GM19240 (cell line): Measurements from ENCODE around the gene NELFCD.
"Not testable (repeated sequence)": the region's sequence is repeated elsewhere in the genome, so short reads cannot be mapped to it uniquely, and the experiment has no call there.

Experiments
- DNase-seq: peaks from one replicate; pipeline ENCODE4 v3.0.0; 2011; ENCODE audit warnings: low spot score; ENCODE audit not compliant: insufficient read length

The NELFCD gene

DNA sequence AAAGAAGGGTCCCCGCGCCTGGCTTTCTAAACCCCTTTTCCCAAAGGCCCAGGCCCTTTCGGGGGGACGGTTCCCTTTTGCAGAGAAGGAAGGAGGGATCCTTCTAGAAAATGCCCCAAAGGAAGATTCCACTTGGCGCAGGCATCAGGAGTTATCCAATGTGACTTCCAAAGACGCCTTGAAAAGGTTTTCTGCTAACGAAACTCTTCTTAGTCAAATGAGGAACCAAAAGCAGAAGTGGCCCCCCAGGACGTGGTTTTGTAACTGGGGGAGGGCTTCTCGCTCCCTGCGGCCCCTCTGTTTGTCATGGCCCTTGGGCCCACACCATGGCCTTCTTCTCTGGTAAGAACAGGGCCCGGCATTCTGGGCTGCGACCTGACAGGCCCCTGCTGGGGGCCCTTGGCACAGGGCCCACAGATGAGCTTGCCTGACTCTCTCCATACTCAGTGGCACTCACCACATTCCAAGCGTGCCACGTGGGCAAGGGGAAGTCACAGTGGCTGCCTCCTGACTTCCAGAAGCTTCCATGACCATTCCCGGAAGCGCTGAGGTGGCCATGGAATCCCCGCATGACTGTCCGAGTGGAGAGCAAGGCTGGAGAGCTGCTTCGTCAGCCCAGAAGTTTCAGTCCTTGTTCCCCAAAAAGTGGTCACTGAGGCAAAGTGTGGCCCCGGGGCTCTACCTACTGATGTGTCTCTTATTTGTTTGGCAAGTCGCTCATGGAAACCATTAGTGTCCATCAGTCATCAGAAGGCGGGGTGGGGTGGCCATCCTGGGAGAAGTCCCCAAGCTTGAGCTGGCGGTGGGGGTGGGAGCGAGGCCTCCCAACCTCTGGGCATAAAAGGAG lies 26.8 kb downstream of the NELFCD start:
- peak; percentile 79 for DNase-seq

DNA sequence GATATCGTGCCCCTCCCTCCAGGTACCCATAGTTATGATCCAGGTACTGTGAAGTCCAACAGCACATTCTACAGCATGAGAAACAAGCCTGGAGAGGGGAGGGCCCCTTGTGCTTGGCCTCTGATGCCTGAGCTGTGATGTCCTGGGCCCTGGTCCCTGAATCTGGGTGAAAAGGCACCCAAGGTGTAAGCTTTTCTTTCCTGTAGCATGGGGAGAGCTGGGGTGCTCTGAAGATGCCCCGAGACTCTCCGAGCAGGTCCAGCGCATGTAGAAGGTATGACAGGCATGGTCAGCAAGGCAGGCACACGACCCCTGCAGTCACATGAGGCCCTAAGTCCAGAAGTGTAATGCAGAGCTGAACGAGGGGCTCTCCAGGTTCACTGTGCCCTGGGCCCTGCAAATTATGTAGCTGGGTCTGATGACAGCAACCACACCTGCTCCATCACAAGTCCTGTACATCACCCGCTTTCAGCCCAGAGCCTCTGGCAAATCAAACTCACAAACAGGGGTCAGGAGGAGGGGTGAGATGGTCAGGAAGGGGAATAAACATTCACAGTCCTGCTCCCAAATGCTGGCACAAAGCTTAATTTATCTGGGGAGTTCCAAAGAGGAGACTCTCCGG lies 27.8 kb downstream of the NELFCD start:
- DNase-seq: no peak

DNA sequence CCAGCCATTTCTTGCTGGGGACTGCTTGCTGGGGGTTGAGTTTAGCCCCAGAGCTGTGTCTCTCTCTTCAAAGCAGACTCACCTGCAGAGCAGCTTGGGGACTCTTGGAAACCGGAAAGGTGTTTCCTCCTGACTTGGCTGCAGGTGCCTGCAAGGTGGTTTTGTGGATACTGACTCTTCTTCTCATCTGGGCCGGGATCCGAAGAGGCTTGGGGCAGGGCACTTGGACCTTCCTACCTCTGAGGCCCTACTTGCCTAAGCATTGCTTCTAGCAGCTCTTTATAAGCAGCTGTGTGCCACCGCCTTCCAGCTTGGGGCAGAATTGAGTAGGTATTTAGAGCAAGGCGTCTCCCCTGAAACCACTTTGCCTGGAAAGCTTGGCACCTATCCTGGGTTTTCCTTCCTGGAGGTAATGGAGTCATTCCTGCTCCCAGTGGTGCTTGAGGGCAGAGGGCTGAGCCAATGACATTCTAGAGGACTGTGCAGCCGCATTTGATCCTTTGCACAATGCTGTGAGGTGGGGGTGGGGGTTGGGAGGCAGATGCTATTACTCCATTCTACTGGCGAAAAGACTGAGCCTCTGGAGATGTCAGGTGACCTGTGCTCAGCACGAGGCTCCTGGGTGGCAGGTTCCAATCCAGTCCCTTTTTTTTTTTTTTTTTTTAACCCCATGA lies 29.4 kb downstream of the NELFCD start:
- DNase-seq: no peak

DNA sequence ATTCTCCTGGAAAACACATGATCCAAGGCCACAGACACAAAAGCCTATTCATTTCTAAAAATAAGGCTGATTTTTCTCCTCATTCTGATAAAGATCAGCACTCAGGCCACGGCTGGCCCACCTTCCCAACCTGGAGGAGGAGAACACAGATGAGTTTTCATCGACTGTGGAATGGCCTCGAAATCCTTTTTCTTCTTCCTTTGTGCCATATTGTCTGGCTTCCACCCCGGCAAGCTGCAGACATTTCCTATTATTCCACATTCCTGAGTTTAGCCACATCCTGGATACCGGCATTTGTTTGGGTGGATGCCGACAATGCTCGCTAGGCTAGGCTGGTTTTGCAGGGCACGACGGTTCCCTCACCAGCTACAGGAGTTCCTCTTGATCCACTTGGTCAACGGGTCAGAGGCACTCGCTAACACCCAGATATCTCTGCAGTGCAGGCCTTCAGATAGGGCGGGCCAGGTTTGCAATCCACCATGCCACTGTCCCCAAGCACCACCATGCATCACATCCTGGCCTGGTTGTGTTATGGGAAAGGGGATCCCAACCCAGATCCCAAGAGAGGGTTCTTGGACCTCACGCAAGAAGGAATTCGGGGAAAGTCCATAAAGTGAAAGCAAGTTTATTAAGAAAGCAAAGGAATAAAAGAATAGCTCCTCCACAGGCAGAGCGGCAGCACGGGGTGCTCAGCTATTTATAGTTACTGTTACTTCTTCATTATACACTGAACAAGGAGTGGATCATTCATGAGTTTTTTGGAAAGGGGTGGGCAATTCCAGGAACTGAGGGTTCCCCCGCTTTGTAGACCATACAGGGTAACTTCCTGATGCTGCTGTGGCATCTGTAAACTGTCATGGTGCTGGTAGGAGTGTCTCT lies 30.2 kb downstream of the NELFCD start:
- DNase-seq: no peak

DNA sequence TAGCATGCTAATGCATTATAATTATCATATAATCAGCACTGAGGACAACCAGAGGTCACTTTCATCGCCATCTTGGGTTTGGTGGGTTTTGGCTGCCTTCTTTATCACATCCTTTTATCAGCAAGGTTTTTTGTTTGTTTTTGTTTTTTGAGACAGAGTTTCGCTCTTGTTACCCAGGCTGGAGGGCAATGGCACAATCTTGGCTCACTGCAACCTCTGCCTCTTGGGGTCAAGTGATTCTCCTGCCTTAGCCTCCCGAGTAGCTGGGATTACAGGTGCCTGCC lies 30.8 kb downstream of the NELFCD start:
- not testable (repeated sequence) for DNase-seq

DNA sequence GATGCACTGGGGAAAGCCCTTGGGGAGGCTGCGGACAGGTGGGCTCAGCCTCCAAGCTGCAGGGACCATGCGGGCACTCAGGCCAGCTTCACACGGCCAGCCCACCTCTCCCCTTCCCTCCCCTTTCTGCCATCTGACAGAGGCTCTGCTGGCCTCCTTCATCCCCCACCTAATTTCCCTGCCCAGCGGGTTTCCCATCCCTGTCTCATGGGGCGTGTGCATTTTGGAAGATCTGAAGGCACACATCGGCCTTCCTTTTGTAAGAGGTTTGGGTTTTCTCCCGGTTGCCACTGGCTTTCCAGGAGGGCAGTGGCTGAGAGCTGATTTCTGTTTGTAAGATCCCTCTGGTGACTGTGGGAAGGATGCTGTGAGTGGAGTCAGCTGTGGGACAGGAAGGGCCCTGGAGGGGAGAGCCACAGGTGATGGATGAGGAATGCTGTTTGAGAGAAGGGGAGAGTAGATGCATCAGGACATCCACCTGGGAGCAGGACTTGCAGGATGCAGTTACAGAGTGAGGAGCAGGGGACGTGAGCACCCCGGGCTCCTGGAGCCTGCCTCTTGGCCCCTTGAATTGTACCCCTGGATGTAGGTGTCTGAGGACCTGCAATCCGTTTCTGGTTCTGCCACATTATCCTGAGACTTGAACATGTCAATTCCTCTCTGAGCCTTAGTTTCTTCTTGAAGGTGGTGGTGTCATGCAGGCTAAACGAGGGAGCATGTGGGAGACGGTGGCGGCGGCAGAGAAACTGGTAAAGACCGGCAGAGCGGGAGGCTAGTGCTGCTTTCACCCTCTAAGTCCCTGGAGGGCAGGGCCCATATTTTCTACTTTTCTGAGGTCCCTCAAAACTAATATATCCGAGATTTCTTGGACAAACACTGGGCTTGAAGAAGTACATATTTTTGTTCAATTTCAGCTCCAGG lies 32.2 kb downstream of the NELFCD start:
- no peak for DNase-seq

DNA sequence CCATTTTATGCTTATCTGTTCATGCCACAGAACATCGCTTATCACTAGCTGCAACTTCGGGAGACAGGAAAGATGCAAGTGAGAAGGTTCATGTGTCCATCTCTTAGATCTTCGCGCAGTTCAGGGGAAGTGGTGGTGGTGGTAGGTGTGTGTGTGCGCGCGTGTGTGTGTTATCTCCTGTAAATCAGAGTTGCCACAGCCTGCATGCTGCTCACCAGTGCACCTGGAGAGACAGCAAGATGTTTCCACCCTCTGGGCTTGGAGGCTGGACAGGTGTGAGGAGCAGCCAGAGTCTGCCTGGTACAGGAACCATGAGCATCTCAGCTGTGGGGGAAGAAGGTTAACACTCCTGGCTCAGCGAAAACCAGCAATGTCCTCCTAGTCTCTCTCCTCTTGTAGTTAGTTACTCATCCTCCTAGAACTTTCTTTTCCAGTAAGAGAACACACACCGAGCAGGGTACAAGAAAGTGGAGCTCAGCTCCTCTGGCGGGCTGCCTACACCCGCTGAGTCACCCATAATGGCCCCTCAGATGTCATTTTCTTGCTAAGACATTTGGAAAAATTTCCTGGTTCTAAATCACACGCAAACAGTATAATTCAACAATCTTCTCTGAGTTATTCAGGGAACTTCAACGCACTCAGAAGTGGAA lies 33.0 kb downstream of the NELFCD start:
- DNase-seq: no peak

DNA sequence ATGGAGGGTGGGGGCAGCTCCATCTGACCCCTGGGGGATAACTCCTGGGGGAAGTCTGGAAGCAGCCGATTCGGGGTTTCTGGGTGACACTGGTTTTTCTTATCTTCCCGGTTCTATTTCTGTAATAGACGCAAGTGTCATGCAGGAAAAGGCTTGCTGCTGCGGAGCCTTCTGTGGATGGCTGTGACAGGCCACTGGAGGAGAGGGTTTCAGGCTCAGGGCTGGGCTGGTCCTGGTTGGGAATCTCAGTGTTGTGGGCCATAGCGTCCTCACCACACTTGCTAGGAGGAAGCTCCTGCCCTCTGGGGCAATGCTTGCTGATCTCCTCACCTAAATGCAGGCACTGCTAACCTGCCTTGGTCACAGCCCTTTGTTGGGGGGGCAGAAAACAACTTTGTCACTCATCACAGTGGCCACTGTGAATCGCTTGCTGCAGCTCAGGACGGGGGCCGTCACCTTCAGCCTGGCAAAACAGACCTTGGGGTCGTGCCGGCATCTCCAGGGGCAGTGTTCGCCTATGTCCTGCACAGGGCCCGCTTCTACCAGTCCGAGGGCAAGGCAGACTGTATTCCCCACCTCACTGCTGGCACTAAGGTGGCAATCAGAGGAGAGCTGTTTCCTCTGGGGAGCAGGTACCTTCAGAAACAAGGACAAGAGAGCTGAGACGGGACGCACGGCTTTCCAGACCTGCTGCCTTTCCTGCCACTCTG lies 33.8 kb downstream of the NELFCD start:
- no peak for DNase-seq

DNA sequence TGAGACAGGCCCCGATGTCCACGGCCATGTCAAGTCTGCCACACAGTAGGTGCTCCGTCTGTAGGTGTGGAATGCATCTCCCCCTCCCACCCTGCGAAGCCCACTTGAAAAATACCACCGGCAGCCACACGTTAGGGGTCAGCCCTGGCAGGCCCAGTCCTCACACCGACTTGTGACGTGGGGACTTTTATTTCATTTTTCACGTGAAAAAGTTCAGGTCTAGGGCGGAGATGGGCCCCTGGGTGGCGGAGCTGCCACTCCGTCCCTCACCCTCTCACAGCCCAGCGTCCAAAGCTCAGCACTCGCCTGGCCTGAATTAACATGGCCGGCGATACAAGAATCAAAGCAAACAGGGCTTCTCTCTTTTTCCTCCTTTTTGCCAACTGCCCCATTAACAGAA lies 34.4 kb downstream of the NELFCD start:
- no peak for DNase-seq

DNA sequence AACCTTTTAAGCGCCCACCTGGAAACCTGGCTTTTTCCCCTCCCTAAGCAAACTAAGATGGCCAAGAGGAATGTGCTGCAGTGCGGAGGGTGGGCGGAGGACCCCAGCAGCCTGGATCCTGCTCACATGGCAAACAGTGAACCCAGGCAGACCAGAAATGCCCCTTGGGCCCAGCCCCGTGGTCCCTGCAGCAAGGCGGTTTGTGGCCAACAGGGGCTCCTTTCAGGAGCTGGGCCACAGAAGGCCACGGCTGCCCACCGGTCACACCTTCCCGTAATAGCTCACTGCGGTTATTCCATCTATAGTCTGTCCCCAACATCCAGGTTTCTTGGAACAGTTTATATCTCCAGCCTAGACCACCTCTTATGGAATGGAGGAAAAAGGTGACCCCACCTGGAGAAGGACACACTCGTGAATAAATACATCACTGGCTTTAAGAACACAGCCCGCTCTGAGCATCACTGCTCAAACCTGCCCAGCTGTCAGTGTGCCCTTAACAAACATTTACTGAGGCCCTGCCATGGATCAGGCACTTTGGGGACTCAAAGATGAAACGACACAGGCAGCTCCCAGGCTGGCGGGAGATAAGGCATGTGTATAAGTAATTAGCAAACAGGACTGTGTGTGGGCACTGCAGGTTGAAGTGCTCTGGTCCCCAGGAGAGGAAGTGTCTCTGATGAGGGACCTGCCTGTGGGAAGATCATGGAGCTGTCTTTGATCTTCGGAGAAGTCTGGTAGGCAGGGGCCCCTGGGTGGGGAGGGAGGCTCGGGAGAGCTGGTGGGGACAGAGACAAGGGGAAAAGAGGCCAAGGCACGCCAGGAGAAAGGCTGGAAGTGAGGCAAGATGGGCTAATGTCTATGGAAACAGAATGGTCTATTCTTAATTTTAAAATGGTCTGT lies 35.0 kb downstream of the NELFCD start:
- no peak for DNase-seq

DNA sequence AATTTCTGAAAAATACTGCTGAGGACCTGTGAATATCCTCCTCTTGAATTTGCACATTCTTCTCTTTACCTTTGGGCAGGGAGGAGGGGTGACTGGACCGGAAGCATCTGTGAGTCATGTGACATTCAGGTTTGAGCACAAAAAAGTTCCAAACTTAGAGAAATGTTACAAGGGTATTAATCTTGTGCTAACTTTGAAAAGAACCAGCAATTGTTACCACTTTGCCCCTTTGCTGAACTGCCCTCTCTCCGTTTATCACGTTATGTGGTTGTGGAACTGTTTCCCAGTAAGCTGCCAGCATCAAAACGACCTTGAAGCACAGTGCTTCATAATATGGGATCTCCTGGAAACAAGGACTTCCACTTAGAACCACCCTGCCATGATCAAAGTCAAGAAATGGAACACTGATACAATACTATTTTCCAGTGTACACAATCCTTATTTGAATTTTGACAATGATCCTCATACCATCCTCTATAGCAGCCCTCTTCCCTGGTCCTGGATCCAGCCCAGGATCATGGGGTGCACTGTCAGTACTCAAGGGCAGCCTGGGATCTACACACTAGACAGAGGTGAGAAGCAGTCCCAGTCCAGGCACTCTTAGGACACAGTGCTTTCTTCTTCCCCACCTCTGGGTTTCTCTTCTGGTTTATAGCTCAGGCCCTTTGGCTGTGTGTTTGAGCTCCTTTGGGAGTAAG lies 35.9 kb downstream of the NELFCD start:
- no peak for DNase-seq

DNA sequence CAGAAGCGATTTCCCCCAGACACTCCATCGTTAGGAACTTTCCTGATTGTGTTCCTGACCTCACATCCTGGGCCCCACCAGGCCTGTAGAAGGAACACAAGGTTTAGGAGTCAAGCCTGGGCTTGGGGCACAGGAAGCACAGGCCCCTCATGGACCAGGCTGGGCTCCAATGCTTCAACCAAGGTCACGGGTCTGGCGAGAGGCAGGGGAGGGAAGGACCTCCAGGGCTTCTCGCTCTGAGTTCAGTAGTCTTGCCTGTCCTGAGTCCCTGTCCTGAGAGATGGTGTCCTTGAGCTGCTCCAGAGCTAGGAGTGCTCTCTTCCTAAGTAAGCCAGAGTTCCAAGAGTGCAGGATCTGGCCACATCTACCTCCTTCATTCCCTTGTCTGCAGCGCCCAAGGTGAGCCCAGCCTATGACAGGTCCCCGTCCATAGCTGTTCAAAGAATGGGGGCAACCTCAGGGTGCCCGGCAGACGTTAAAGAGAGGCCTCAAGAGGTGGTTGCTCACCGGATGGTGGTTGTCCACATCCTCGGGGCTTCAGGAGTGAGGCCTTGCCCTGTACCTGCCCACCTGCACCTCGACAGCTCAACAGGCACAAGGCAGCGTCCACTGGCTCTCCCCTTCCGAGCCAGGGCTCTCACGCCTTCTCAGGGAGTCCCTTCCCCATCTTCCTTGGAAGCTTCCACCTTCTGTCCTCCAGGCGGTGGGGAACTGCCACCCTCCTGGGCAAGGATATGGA lies 36.6 kb downstream of the NELFCD start:
- DNase-seq: no peak

DNA sequence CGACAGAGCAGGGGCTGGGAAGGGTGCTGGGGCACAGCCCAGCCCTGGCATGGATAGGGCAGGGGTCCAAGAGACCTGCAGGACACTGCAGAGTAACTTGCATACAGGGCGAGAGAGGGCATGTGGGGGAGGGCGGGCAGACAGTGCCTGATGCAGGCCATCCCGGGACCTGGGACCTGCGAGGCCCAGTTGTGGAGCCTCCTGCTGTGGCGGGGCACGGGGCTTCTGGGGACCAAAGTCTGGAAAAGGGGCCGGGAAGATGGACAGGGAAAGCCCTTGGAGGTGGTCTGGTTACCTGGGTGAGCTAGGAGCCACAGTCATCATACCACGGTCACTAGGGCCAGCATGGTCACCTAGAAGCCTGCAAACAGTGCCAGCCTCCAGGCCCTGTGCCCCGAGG lies 37.8 kb downstream of the NELFCD start:
- no peak for DNase-seq

DNA sequence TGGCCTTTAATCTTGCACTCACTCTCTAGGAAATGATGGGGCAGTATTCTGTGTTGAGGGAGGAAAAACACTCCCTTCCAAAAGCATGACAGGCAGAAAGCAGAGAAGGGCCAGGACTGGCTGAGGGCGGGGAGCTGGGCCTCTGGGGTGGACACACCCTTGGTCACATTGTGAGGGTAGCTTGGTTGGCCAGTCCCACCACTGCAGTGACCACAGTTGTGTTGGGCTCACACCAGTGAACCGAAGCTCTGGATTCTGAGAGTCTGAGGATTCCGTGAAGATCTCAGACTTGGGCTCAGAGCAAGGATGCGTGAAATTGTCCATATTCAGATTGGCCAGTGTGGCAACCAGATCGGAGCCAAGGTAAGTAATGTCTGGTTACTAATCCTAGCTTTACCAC lies 38.2 kb downstream of the NELFCD start, which contains the start of gene TUBB1:
Gene TUBB1, plus strand, starts transcription at position 213 of the 400 bp plus-strand sequence. Its CDS starts 94 bp downstream, at position 307.
- no peak for DNase-seq

DNA sequence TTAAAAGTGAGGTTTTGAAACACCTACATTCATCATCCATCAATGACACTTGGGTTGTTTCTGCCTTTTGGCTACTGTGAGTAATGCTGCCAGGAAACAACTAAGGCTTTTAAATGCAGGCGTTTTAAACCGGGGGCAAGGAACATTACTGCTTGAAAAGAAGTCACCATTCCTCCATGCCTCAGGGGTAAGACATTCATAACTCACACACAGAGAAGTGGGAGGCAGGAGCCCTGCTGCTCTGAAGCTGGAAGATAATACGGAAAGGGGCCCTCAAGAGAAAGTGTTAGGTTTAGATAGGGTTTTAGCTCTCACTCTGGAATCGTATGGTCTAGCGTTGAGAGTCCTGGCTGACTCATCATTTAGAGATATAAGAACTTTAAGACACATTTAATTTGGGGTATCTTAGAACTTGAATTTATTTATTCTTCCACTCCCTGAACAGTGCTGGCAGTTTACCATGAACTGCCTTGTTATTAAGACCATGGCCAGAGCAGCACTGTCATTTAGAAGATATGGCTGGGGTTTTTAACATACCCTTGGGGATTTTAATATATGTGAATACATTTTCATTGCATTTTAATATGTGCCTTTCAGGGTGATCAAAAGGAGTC lies 40.0 kb downstream of the NELFCD start:
- no peak for DNase-seq

DNA sequence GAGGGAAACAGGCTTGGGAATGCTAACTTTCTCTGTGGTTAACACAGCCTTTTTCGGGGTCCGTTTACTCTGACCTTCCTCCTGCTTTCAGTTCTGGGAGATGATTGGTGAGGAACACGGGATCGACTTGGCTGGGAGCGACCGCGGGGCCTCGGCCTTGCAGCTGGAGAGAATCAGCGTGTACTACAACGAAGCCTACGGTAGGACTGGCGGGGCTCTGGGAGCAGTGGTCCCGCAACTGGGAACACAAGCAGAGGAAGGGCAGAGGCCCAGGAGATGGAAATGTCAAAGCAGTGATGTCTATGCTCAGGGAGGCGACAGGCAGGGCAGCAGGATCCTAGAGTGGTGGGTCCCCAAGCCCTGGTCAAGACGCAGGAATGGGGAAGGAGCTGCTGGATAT lies 41.7 kb downstream of the NELFCD start:
- DNase-seq: no peak

DNA sequence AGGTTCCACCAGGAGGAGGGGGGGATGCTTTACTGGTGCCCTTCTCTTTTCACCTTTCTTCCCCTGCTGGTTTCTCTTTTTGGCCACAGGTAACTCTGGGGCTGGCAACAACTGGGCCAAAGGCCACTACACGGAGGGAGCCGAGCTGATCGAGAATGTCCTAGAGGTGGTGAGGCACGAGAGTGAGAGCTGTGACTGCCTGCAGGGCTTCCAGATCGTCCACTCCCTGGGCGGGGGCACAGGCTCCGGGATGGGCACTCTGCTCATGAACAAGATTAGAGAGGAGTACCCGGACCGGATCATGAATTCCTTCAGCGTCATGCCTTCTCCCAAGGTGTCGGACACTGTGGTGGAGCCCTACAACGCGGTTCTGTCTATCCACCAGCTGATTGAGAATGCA lies 42.6 kb downstream of the NELFCD start:
- DNase-seq: no peak
